AG09319 (cell line): ENCODE data around the gene CNTN4.

ENCODE experiments used
- DNase-seq: peaks from one replicate; pipeline ENCODE4 v3.0.0-alpha.2; 2010; ENCODE audit warnings: low read depth; ENCODE audit errors: extremely low read depth
- TF ChIP-seq, protein P1 (sequence below): IDR thresholded peaks from 2 replicates; pipeline ENCODE4 v1.5.1; 2011; ENCODE audit warnings: low read depth, mild to moderate bottlenecking, inconsistent platforms, low read length, moderate library complexity

The CNTN4 gene

DNA sequence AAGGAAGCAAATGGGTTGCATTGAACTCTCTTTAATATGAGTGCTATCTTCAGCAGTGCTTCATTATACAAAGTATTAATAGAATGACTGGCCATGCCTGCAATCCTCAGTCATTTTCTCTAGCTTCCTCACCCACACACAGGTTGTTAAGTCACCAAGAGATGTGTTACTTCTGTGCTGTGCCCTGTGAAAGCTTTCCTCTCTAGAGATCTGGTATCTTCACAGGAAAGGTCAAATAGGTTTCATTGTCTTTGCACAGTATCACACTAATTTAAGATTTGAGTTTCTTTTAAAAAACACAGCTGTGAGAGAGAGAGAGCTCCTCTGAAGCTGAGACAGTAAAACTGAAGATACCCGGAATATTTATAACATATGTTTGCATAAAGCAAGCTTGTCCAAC is 278.6 kb downstream of the CNTN4 start:
- TF ChIP-seq, protein P1, sequence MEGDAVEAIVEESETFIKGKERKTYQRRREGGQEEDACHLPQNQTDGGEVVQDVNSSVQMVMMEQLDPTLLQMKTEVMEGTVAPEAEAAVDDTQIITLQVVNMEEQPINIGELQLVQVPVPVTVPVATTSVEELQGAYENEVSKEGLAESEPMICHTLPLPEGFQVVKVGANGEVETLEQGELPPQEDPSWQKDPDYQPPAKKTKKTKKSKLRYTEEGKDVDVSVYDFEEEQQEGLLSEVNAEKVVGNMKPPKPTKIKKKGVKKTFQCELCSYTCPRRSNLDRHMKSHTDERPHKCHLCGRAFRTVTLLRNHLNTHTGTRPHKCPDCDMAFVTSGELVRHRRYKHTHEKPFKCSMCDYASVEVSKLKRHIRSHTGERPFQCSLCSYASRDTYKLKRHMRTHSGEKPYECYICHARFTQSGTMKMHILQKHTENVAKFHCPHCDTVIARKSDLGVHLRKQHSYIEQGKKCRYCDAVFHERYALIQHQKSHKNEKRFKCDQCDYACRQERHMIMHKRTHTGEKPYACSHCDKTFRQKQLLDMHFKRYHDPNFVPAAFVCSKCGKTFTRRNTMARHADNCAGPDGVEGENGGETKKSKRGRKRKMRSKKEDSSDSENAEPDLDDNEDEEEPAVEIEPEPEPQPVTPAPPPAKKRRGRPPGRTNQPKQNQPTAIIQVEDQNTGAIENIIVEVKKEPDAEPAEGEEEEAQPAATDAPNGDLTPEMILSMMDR: no peak
- no peak for DNase-seq

DNA sequence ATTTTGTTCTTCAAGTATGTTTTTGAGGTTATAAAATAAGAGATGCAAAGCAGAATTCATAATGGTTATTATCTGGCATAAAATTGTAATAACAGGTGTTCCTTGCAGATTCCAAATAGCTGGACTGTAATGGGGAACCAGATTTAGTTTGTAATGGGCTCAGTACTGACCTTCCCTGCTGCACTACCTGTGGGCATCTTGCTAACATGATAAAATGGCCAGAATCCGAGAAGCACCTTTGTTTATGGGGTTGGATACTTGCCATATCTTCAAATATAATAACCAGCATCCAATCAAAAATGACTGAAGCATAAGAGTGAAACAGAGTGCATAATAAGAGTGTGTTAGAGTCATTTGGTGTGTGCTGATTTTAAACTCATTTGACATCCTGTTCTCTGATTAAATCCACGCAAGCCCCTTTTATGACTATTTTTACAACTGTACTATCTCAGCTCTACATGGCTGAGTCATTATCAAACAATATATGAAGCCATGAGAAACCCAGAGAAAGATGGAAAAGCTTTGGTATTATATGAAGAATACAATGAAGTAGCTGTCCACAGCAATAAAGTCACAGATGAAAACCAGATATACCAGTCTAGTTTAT is 292.4 kb downstream of the CNTN4 start:
- no peak for DNase-seq
- TF ChIP-seq, protein P1: no peak

DNA sequence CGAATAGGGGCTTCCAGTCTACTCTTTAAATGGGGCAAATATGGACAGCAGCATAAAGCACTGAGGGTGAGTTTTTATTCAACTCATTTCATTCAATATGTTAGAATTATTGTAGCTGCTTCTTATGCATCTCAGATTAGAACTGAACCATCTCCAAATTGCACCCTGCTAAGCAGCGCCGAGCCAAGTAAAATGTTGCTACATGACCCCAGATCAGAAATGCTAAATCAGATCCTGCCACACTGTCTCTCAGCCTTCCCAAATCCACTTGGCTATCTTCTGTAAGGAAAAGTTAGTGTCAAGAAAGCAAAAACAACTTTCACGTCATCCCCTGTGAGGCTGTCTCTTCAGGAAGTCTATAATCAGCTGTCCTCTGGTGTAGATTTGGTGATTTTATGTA is 293.2 kb downstream of the CNTN4 start:
- TF ChIP-seq, protein P1: no peak

DNA sequence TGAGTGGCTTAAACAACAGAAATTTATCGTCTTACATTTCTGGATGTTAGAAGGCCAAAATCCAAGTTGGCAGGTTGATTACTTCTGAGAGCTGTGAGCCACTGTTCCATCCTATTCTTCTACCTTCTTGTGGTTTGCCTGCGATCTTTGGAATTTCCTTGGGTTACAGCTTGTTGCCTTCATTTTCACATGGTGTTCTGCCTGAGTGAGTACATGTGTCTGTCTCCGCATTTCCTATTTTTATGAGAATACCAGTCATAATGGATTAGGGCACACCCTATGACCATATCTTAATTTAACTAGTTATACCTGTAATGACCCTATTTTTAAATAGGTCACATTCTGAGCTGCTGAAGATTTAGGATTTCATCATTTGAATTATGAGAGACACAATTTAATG is 294.3 kb downstream of the CNTN4 start:
- TF ChIP-seq, protein P1: no peak
- no peak for DNase-seq

More for the DNA sequence above, 293.2 kb downstream of the CNTN4 start:
- no peak for DNase-seq

DNA sequence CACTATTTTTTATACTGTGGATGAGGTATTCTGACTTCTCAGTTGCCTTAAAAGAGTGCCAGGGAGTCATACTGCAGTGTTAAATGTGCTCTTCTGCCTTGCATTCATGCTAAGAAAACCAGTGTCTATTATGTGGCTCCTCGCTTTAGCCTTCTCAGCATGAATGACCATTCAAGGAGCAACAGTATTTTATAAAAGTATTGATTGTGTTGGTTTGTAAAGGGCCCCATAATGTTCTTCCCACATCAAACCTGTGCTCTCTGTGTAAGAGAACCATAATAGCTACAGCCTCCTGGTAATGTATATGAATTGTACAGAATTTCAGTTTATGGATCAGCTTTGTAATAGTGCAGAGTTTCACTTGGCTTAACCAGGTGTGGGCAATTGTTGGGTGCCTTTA is 316.4 kb downstream of the CNTN4 start:
- TF ChIP-seq, protein P1: no peak
- no peak for DNase-seq

DNA sequence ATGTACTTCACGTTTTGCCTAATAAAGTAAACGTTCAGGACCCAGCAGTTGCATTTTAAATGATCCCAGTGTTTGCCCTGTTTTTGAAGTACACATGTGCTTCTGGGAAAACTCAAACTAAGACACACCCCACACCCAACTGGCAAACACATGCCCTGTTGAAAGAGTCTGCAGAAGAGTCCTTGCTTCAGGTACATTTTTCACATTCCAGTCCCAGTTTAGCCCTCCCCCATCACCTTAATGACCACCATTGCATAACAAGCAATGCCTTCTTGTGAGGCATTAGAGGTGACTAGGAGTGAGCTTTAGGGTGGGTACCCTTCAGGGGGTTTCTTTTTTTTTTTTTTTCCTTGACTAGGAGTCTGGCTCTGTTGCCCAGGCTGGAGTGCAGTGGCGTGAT is 322.3 kb downstream of the CNTN4 start:
- no peak for DNase-seq

DNA sequence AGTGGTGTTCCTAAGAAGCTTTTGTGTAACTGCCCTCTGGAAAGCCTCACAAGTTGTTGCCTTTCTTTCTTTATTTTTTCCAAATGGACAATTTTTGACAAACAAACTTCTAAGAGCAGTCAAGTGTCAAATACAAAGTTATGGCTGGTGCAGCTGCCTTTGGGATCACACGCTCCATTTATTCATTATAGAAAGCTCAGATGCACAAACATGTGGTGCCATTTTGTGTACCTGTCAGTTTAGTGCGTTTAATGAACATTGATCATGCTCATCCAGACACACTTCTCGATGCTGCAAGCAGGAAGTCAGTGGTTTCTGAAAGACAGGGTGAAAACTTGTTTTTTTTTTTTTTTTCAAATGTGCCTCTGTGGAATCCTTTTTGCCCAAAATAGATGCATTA is 324.5 kb downstream of the CNTN4 start:
- TF ChIP-seq, protein P1: no peak
- DNase-seq: no peak

More for the DNA sequence above, 322.3 kb downstream of the CNTN4 start:
- TF ChIP-seq, protein P1: no peak
